K562 (cell line): ENCODE data around the gene DNAJC11. TPM values are rescaled to one million over a fixed set of nuclear protein-coding genes. Genes with fewer than 3 reads are reported as not detected.

Experiments
- ATAC-seq: fragments of 200-7000 bp; cut with Tn5 transposase; 3 replicates; pipeline ENCODE4 v1.9.1; 2020; ENCODE audit warnings: moderate library complexity
- BruUV-seq: library from RNA; stranded (reverse); fragments of 400-500 nt; replicated peaks from 2 replicates; lab custom pipeline; 2021; lab: Mats Ljungman, UMichigan
- CTCF ChIA-PET: fragments of 300-600 bp; formaldehyde crosslinking; extraction: SDS; loops from one replicate; lab custom pipeline; 2021; ENCODE audit warnings: low intra/inter-chr PET ratio; lab: Yijun Ruan, JAX
- POLR2A ChIA-PET: fragments of 300-600, 350-650 bp; sonication (Branson Sonifier 250); formaldehyde crosslinking; extraction: SDS; loops from one replicate; lab custom pipeline; 2021; ENCODE audit warnings: antibody characterized with exemption, inconsistent platforms; lab: Yijun Ruan, JAX
- DNase-seq, 4 experiments: peaks; one replicate each; pipeline versions ENCODE4 v3.0.0 to v3.0.0-alpha.2; 2011 to 2018; ENCODE audit warnings: low spot score in 3 of 4, mixed read lengths in 3 of 4; ENCODE audit errors: extremely low read depth in 1 of 4
- FAIRE-seq: peaks from 2 replicates; lab custom pipeline; 2011; peaks lifted over from hg19 to GRCh38; lab: Jason Lieb, UNC
- H2AFZ ChIP-seq: 2 replicates; pipeline ENCODE4 v1.6.0; 2011; ENCODE audit warnings: low read depth, low read length, control low read depth, inconsistent platforms
- H3K27ac ChIP-seq: fragments of 200-600 bp; 3 replicates; pipeline ENCODE4 v1.8.0; 2011; ENCODE audit warnings: low read depth, mild to moderate bottlenecking, control low read depth, inconsistent platforms, low read length, moderate library complexity, mixed read lengths; ENCODE audit errors: extremely low read depth
- H3K27me3 ChIP-seq, 2 experiments: fragments of 300-600 bp in 1 of 2; 2 replicates in 1 of 2; 3 replicates in 1 of 2; pipeline versions ENCODE4 v1.6.0 to v1.8.0; 2011; ENCODE audit warnings: inconsistent platforms in 2 of 2, low read length in 2 of 2, mild to moderate bottlenecking in 1 of 2, mixed read lengths in 1 of 2, moderate library complexity in 1 of 2; ENCODE audit not compliant: control insufficient read depth in 2 of 2, insufficient read depth in 2 of 2
- H3K36me3 ChIP-seq: fragments of 300-600 bp; 3 replicates; pipeline ENCODE4 v1.8.0; 2011; ENCODE audit warnings: mild to moderate bottlenecking, low read length, inconsistent platforms; ENCODE audit not compliant: control insufficient read depth, insufficient read depth
- H3K4me1 ChIP-seq, 2 experiments: fragments of 200-600 bp in 1 of 2; replicated peaks in 1 of 2; 2 replicates in 1 of 2; 3 replicates in 1 of 2; pipeline versions ENCODE4 v1.5.1 to v1.8.0; 2011; ENCODE audit warnings: inconsistent platforms in 2 of 2, low read length in 2 of 2, mild to moderate bottlenecking in 1 of 2, mixed read lengths in 1 of 2, moderate library complexity in 1 of 2; ENCODE audit not compliant: control insufficient read depth in 2 of 2, insufficient read depth in 2 of 2
- H3K4me2 ChIP-seq: 2 replicates; pipeline ENCODE4 v1.6.1; 2011; ENCODE audit warnings: low read length, control low read depth, inconsistent platforms, mixed read lengths; ENCODE audit not compliant: insufficient read depth
- H3K4me3 ChIP-seq: fragments of 200-600 bp; sonication (generic), shearing (Covaris generic); 2 replicates; pipeline ENCODE4 v1.5.1; 2016; ENCODE audit warnings: control low read depth, inconsistent platforms
- H3K79me2 ChIP-seq: fragments of 200-600 bp; 3 replicates; pipeline ENCODE4 v1.8.0; 2011; ENCODE audit warnings: low read length, inconsistent platforms; ENCODE audit not compliant: control insufficient read depth, insufficient read depth
- H3K9ac ChIP-seq, 2 experiments: 2 replicates each; pipeline versions ENCODE4 v1.6.0 to v1.6.1; 2011; ENCODE audit warnings: low read depth in 2 of 2, low read length in 2 of 2, control low read depth in 1 of 2, inconsistent platforms in 1 of 2, mild to moderate bottlenecking in 1 of 2, mixed read lengths in 1 of 2; ENCODE audit not compliant: insufficient read depth in 1 of 2
- H3K9me1 ChIP-seq: one replicate; pipeline ENCODE4 v1.6.0; 2011; ENCODE audit warnings: inconsistent platforms, mild to moderate bottlenecking, low read length, moderate library complexity; ENCODE audit not compliant: control insufficient read depth, insufficient read depth
- H3K9me3 ChIP-seq: replicated peaks from 2 replicates; pipeline ENCODE4 v1.5.1; 2011; ENCODE audit warnings: low read depth, low read length, inconsistent platforms; ENCODE audit not compliant: control insufficient read depth, insufficient read depth
- H4K20me1 ChIP-seq: replicated peaks from 2 replicates; pipeline ENCODE4 v1.6.1; 2011; ENCODE audit warnings: low read length, inconsistent platforms, mixed read lengths; ENCODE audit not compliant: control insufficient read depth, insufficient read depth
- C11orf30 ChIP-seq: fragments of 450-650 bp; IDR thresholded peaks from 2 replicates; pipeline ENCODE4 v1.6.1; 2016; ENCODE audit warnings: low read depth, mild to moderate bottlenecking
- GABPB1 ChIP-seq: sonication (generic); formaldehyde crosslinking; IDR thresholded peaks from 2 replicates; pipeline ENCODE4 v1.8.0; 2022; ENCODE audit warnings: mild to moderate bottlenecking, missing genetic modification reagents
- HDAC1 ChIP-seq, 2 experiments: fragments of 450-650 bp; IDR thresholded peaks; 2 replicates each; pipeline ENCODE4 v1.6.1; 2016 to 2017; ENCODE audit warnings: inconsistent platforms in 1 of 2, mild to moderate bottlenecking in 1 of 2, moderate library complexity in 1 of 2
- MED1 ChIP-seq: sonication (generic); formaldehyde crosslinking; IDR thresholded peaks from 2 replicates; pipeline ENCODE4 v1.8.1; 2023; ENCODE audit warnings: missing genetic modification reagents, borderline replicate concordance
- POLR2A ChIP-seq: fragments of 450-650 bp; conservative IDR thresholded peaks from 2 replicates; pipeline ENCODE4 v1.6.1; 2016
- SP2 ChIP-seq: IDR thresholded peaks from 2 replicates; pipeline ENCODE4 v1.6.1; 2011; ENCODE audit warnings: mild to moderate bottlenecking, low read depth, low read length, moderate library complexity; ENCODE audit not compliant: poor library complexity, severe bottlenecking; ENCODE audit errors: extremely low read depth
- TAF1 ChIP-seq: IDR thresholded peaks from 2 replicates; pipeline ENCODE4 v1.6.1; 2011; ENCODE audit warnings: mild to moderate bottlenecking, low read length, moderate library complexity; ENCODE audit not compliant: insufficient read depth, control insufficient read depth, severe bottlenecking; ENCODE audit errors: extremely low read depth
- TRIM25 ChIP-seq: fragments of 450-650 bp; IDR thresholded peaks from 2 replicates; pipeline ENCODE4 v1.7.0; 2016; ENCODE audit warnings: borderline replicate concordance
- ZBTB11 ChIP-seq, 3 experiments: fragments of 200-800 bp in 1 of 3; fragments of 250-450 bp in 1 of 3; fragments of 450-650 bp in 1 of 3; sonication (Bioruptor Pico) in 1 of 3; sonication (Bioruptor generic) in 1 of 3; formaldehyde crosslinking in 1 of 3; IDR thresholded peaks; 2 replicates each; pipeline versions ENCODE4 v1.6.1 to v1.8.0; 2016 to 2022; ENCODE audit warnings: mild to moderate bottlenecking in 2 of 3, missing genetic modification characterization in 2 of 3, missing compliant biosample characterization in 1 of 3, moderate library complexity in 1 of 3
- ZC3H4 ChIP-seq: sonication (generic); formaldehyde crosslinking; IDR thresholded peaks from 2 replicates; pipeline ENCODE4 v1.9.0; 2021; ENCODE audit warnings: missing genetic modification reagents, borderline replicate concordance
- ZFX ChIP-seq: sonication (generic); formaldehyde crosslinking; IDR thresholded peaks from 2 replicates; pipeline ENCODE4 v1.8.0; 2022; ENCODE audit warnings: mild to moderate bottlenecking, missing genetic modification reagents, moderate library complexity
- WGBS: fragments of 100-300 bp; shearing (Covaris generic); methylation state at CpG from one replicate; pipeline ENCODE4 v1.1.6; 2016; ENCODE audit warnings: low coverage, mixed read lengths; ENCODE audit not compliant: insufficient coverage; ENCODE audit errors: missing lambda C conversion rate; 5-methylcytosine and 5-hydroxymethylcytosine counted together
- in situ Hi-C: fragments of 300-500 bp; cut with MboI; formaldehyde crosslinking; loops from 4 replicates; pipeline ENCODE4 v1.15.0; 2018; ENCODE audit warnings: inconsistent platforms, mixed read lengths
- intact Hi-C: fragments of 100-400 bp; cut with micrococcal nuclease; formaldehyde crosslinking; loops from 2 replicates; pipeline ENCODE4 v1.14.2; 2022
- polyA plus RNA-seq, 8 experiments: library from polyadenylated mRNA; depleted of rRNA in 4 of 8; stranded (reverse) in 5 of 8; unstranded in 3 of 8; fragments of >200 nt; fragmentation: Nextera tagmentation in 2 of 8; fragmentation: Illumina TruSeq in 1 of 8; extraction: Ambion mirVana in 2 of 8; extraction: Trizol in 1 of 8; gene quantifications; 2 replicates each; pipeline versions ENCODE4 v1.2.1 to v1.2.3, GENCODE V29; 2011 to 2014; ENCODE audit warnings: inconsistent platforms in 1 of 8, missing spikeins in 1 of 8
- total RNA-seq, 7 experiments: library from RNA; depleted of rRNA in 6 of 7; stranded (reverse); fragments of >200 nt in 6 of 7; fragmentation: Illumina TruSeq in 2 of 7; extraction: Trizol in 2 of 7; gene quantifications; 2 replicates each; pipeline versions ENCODE4 v1.2.1 to v1.2.3, GENCODE V29; 2011 to 2021; ENCODE audit warnings: low replicate concordance in 1 of 7

The DNAJC11 gene
- total and polyA plus RNA-seq, 9 of the 15 experiments (the other 6 are each of a cell fraction or from before 2014, with no cell fraction given) = 14.1 to 123 (median 76.6) TPM

- H3K4me2 ChIP-seq = peak overlapping the region; percentile 83
- in situ Hi-C loops = no loop called here
- no peak for FAIRE-seq
- 1% methylated on average over 50 of the region's 82 CpGs for WGBS
- H3K79me2 ChIP-seq = peaks cover 79% of the 10 kb centered on the region
- H3K9me3 ChIP-seq = no peaks in the 10 kb centered on the region
- H3K36me3 ChIP-seq = peaks cover 40% of the 10 kb centered on the region; the same call in 2 of the 3 replicates
- DNase-seq = peak in 1 of 4 experiments; percentile 41
- H3K4me1 ChIP-seq = peaks cover 14 to 39% of the 10 kb centered on the region in 2 experiments
- no peak for ATAC-seq
- peak overlapping the region; percentile 73 to 97 for H3K9ac ChIP-seq
- H3K9me1 ChIP-seq = peaks cover 3% of the 10 kb centered on the region
- CTCF ChIA-PET = no interaction called here
- intact Hi-C loops = no loop called here
- H3K4me3 ChIP-seq = peak overlapping the region; percentile 97
- peak overlapping the region; percentile 93 for H3K27ac ChIP-seq
- no peaks in the 10 kb centered on the region for H3K27me3 ChIP-seq
- no peak overlapping the region for H2AFZ ChIP-seq
- no TSS peak for BruUV-seq
- POLR2A ChIA-PET = interaction anchor here (0.6 to 1.7 kb wide), 12 partner anchors 9 to 63 kb away, joined by 3 to 11 read pairs (median 4); partner anchors contain the start of genes NOL9, TAS1R1 and THAP3
- peaks cover 19% of the 10 kb centered on the region for H4K20me1 ChIP-seq
- TF ChIP-seq TRIM25 (no peak), TAF1 (no peak), HDAC1 (IDR thresholded peaks at IDR 0.05) (no peak), GABPB1 (CRISPR knock-in tag) (peak; percentile 23; the same call in 1 of the 2 replicates), SP2 (no peak), ZBTB11 (CRISPR knock-in tag; IDR thresholded peaks at IDR 0.05) (0 out of 6 replicates have a peak, but pooled peaks of 1 of the 3 experiments have one; percentile 6), C11orf30 (no peak), ZC3H4 (CRISPR knock-in tag) (no peak), MED1 (CRISPR knock-in tag) (no peak), POLR2A (no peak), ZFX (CRISPR knock-in tag) (peak; percentile 56; the same call in 1 of the 2 replicates)
Observed at GRCh38 chr1:6614929-6615785, 86.5 kb downstream of the DNAJC11 start.
